Cardiac muscle cell (in vitro differentiated cells and primary cell): Measurements from ENCODE around the gene ZNF789. TPM values are rescaled to one million over a fixed set of nuclear protein-coding genes. Genes with fewer than 3 reads are reported as not detected.
"Not testable (repeated sequence)": the region's sequence is repeated elsewhere in the genome, so short reads cannot be mapped to it uniquely, and the experiment has no call there.

ENCODE experiments used
- DNase-seq, 2 donors: peaks; one replicate each; pipeline versions ENCODE4 v3.0.0 to v3.0.0-alpha.2; 2010 to 2017; ENCODE audit warnings: low read depth in 1 of 2, low spot score in 1 of 2
- H3K27ac ChIP-seq: fragments of 200-600 bp; sonication (generic); 2 replicates; pipeline ENCODE4 v1.5.1; 2016
- H3K27me3 ChIP-seq: fragments of 200-600 bp; sonication (generic); 2 replicates; pipeline ENCODE4 v1.6.0; 2016; ENCODE audit warnings: control low read depth
- H3K36me3 ChIP-seq: fragments of 200-600 bp; sonication (generic); 2 replicates; pipeline ENCODE4 v1.5.1; 2016; ENCODE audit warnings: control low read depth
- H3K4me1 ChIP-seq: fragments of 200-600 bp; sonication (generic); 2 replicates; pipeline ENCODE4 v1.8.1; 2017; ENCODE audit warnings: low read depth, mild to moderate bottlenecking, mixed run types
- H3K4me3 ChIP-seq: fragments of 200-600 bp; sonication (generic); 2 replicates; pipeline ENCODE4 v1.5.1; 2016; ENCODE audit warnings: mild to moderate bottlenecking
- H3K9me3 ChIP-seq: fragments of 200-600 bp; sonication (generic); 2 replicates; pipeline ENCODE4 v1.5.1; 2017; ENCODE audit warnings: low read depth, mild to moderate bottlenecking, control low read depth
- polyA plus RNA-seq: library from polyadenylated mRNA; unstranded; fragments of >200 nt; fragmentation: Nextera tagmentation; extraction: Ambion mirVana; gene quantifications from 2 replicates; pipeline ENCODE4 v1.2.1, GENCODE V29; 2016
- total RNA-seq: library from RNA; depleted of rRNA; stranded (reverse); fragments of >200 nt; gene quantifications from 2 replicates; pipeline ENCODE4 v1.2.3, GENCODE V29; 2016
- TF ChIP-seq, protein P1 (sequence below): IDR thresholded peaks from 2 replicates; pipeline ENCODE4 v1.5.1; 2012; ENCODE audit warnings: low read depth, mild to moderate bottlenecking, low read length

ZNF789 gene
- total and polyA plus RNA-seq, 2 experiments from 2014 or later = 9.0 to 15.3 TPM

DNA sequence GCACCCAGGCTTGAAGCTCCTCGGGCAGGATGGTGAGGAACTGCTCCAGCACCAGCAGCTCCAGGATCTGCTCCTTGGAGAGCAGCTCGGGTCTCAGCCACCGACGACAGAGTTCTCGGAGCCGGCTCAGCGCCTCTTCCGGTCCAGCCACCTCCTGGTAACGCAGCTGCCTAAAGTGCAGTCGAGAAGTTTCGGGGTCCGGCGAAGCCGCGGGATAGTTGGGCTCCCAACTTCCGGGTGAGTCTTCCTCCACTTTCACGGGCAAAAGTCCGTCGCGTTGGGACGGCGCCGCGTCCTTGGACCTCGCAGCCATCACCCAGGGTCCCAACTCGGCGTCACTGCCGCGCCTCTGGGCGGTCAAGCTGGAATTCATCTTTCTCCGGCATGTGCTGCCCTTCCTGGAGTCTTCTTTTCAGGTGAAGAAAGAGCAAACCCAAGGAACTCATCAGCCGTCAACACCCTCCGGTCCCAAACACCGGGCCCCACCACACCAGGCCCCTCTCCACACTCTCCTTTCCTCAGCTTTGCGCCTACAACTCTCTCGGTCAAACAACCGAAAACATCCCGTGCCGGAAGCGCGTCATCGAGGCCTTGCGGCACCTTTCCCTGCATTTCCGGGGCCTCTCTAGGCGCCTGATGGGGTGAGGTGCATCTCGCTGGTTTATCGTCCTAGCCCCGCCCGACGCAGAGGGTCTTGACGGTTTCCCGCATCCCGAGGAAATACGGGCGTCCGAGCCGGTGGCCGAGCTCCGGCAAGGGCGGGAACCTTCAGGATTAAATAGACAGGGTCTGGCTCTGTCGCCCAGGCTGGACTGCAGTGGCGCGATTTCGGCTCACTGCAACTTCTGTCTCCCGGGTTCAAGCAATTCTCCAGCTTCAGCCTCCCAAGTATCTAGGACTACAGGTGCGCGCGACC, 27.3 kb downstream of the ZNF789 start, which contains the start of gene ZNF394:
TSS of gene ZNF394 (minus strand) at position 561 of the 916 bp plus-strand sequence. CDS start at position 373, 188 bp downstream.
- Histone ChIP-seq H3K4me3 (peak within 1 kb of the TSS; percentile 86), H3K27ac (peak within 1 kb of the TSS; percentile 89), H3K9me3 (no peaks in the 10 kb centered on the region)

DNA sequence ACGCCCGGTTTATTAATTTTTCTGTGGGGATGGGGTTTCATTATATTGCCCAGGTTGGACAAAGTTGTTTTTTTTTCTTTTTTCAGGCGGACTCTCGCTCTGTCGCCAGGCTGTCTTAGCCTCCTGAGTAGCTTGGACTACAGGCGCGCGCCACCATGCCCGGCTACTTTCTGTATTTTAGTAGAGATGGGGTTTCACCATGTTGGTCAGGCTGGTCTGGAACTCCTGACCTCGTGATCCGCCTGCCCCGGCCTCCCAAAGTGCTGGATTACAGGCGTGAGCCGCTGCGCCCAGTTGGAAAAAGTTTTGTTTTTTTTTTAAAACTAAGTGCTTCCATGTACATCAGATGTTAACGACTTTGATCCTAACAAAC, 27.9 kb downstream of the ZNF789 start:
- Histone ChIP-seq H3K27me3 (no peaks in the 10 kb centered on the region), H3K27ac (peak overlapping the region; percentile 89), H3K36me3 (no peaks in the 10 kb centered on the region), H3K4me3 (peak overlapping the region; percentile 86), H3K4me1 (peaks cover 8% of the 10 kb centered on the region), H3K9me3 (no peaks in the 10 kb centered on the region)
- no peak for DNase-seq
- TF ChIP-seq, protein P1, sequence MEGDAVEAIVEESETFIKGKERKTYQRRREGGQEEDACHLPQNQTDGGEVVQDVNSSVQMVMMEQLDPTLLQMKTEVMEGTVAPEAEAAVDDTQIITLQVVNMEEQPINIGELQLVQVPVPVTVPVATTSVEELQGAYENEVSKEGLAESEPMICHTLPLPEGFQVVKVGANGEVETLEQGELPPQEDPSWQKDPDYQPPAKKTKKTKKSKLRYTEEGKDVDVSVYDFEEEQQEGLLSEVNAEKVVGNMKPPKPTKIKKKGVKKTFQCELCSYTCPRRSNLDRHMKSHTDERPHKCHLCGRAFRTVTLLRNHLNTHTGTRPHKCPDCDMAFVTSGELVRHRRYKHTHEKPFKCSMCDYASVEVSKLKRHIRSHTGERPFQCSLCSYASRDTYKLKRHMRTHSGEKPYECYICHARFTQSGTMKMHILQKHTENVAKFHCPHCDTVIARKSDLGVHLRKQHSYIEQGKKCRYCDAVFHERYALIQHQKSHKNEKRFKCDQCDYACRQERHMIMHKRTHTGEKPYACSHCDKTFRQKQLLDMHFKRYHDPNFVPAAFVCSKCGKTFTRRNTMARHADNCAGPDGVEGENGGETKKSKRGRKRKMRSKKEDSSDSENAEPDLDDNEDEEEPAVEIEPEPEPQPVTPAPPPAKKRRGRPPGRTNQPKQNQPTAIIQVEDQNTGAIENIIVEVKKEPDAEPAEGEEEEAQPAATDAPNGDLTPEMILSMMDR = no peak

More for the DNA sequence above, 27.3 kb downstream of the ZNF789 start, which contains the start of gene ZNF394:
- TF ChIP-seq, protein P1 = no peak
- Histone ChIP-seq H3K4me1 (peaks cover 8% of the 10 kb centered on the region), H3K27me3 (no peaks in the 10 kb centered on the region), H3K36me3 (no peaks in the 10 kb centered on the region)
- DNase-seq = peak; percentile 94

GRCh38 chr7:99501236-99501635, 28.5 kb downstream of the ZNF789 start:
- DNase-seq, H3K27me3 ChIP-seq, H3K36me3 ChIP-seq, H3K4me3 ChIP-seq, H3K27ac ChIP-seq, H3K9me3 ChIP-seq: not testable (repeated sequence)
- peaks cover 14% of the 10 kb centered on the region for H3K4me1 ChIP-seq

DNA sequence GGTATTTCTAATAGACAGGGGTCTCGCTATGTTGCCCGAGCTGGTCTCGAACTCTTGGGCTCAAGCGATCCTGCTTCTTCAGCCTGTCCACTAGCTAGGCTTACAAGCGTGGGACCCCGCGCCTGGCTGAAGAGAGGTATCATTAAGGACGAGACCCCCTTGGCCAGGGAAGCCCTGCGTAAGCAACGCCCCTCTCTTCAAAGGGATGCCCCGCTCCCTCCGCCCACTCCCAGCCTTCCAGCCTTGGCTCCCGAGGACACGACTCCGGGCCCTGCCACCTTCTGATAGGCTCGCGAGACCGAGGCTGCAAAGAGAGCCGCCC, 31.6 kb downstream of the ZNF789 start:
- TF ChIP-seq, protein P1 = no peak
- H3K27ac ChIP-seq = peak overlapping the region; percentile 87
- no peaks in the 10 kb centered on the region for H3K36me3 ChIP-seq
- DNase-seq = peak in 1 of 2 donors; percentile 99
- H3K4me1 ChIP-seq = peaks cover 17% of the 10 kb centered on the region
- no peaks in the 10 kb centered on the region for H3K9me3 ChIP-seq
- H3K27me3 ChIP-seq = no peaks in the 10 kb centered on the region
- peak overlapping the region; percentile 92 for H3K4me3 ChIP-seq

GRCh38 chr7:99504603-99505323, 32.1 kb downstream of the ZNF789 start, which contains the start of gene ZKSCAN5:
Gene ZKSCAN5, plus strand, starts transcription at chr7:99504662. Its CDS starts 1,383 bp downstream, at chr7:99506045.
- no peaks in the 10 kb centered on the region for H3K27me3 ChIP-seq
- TF ChIP-seq, protein P1 = no peak

More at GRCh38 chr7:99504603-99505323, 32.1 kb downstream of the ZNF789 start, which contains the start of gene ZKSCAN5:
- DNase-seq = peak; percentile 93 to 99
- H3K9me3 ChIP-seq = no peaks in the 10 kb centered on the region
- peaks cover 17% of the 10 kb centered on the region for H3K4me1 ChIP-seq
- H3K36me3 ChIP-seq = no peaks in the 10 kb centered on the region
- H3K27ac ChIP-seq = peak within 1 kb of the TSS; percentile 87
- H3K4me3 ChIP-seq = peak within 1 kb of the TSS; percentile 92
